DMS53 treated with DMSO at 0.1 percent for 48 hours (cell line): Measurements from ENCODE around the gene CBLB.
"Not testable (repeated sequence)": the region's sequence is repeated elsewhere in the genome, so short reads cannot be mapped to it uniquely, and the experiment has no call there.

Experiments used
- DNase-seq: peaks from one replicate; lab custom pipeline; 2025; ENCODE audit not compliant: unreplicated experiment; lab: John Stamatoyannopoulos, UW

The CBLB gene

GRCh38 chr3:105823149-105823867 lies 45.5 kb downstream of the CBLB start:
- DNase-seq, result no peak

- no peak for DNase-seq
Observed at GRCh38 chr3:105822171-105823123, 46.4 kb downstream of the CBLB start.

- no peak for DNase-seq
Observed at GRCh38 chr3:105821433-105821832, 47.4 kb downstream of the CBLB start.

- no peak for DNase-seq
Observed at GRCh38 chr3:105816833-105817232, 52.0 kb downstream of the CBLB start.

- DNase-seq, result not testable (repeated sequence)
Observed at GRCh38 chr3:105815331-105815730, 53.5 kb downstream of the CBLB start.

- no peak for DNase-seq
Observed at GRCh38 chr3:105813710-105814109, 55.1 kb downstream of the CBLB start.

- no peak for DNase-seq
Observed at GRCh38 chr3:105812194-105812586, 56.6 kb downstream of the CBLB start.

GRCh38 chr3:105811518-105812193 lies 57.2 kb downstream of the CBLB start:
- DNase-seq, result no peak

- DNase-seq, result no peak
Observed at GRCh38 chr3:105809208-105809888, 59.5 kb downstream of the CBLB start.

GRCh38 chr3:105807701-105808100 lies 61.1 kb downstream of the CBLB start:
- no peak for DNase-seq

- no peak for DNase-seq
Observed at GRCh38 chr3:105807146-105807545, 61.7 kb downstream of the CBLB start.

- DNase-seq, result no peak
Observed at GRCh38 chr3:105806359-105806758, 62.5 kb downstream of the CBLB start.

- DNase-seq, result no peak
Observed at GRCh38 chr3:105805404-105805803, 63.4 kb downstream of the CBLB start.

- no peak for DNase-seq
Observed at GRCh38 chr3:105802118-105802706, 66.6 kb downstream of the CBLB start.

- no peak for DNase-seq
Observed at GRCh38 chr3:105801397-105801796, 67.4 kb downstream of the CBLB start.

- DNase-seq, result no peak
Observed at GRCh38 chr3:105800320-105800719, 68.5 kb downstream of the CBLB start.

- DNase-seq, result no peak
Observed at GRCh38 chr3:105799286-105799685, 69.5 kb downstream of the CBLB start.

- no peak for DNase-seq
Observed at GRCh38 chr3:105798381-105798934, 70.4 kb downstream of the CBLB start.

- no peak for DNase-seq
Observed at GRCh38 chr3:105793040-105793439, 75.8 kb downstream of the CBLB start.
